Left renal pelvis (tissue), 4 donors: ENCODE results near the gene EYS. TPM values are rescaled to one million over a fixed set of nuclear protein-coding genes. Genes with fewer than 3 reads are reported as not detected.
"Not testable (repeated sequence)": the region's sequence is repeated elsewhere in the genome, so short reads cannot be mapped to it uniquely, and the experiment has no call there.

Experiments used
- DNase-seq, 4 donors: peaks; one replicate each; pipeline ENCODE4 v3.0.0-alpha.2; 2013; ENCODE audit warnings: low read depth in 4 of 4, low spot score in 3 of 4
- polyA plus RNA-seq, 4 donors: library from polyadenylated mRNA; unstranded; fragments of 120-200 nt; gene quantifications; one replicate each; pipeline ENCODE4 v1.2.1, GENCODE V29; 2013; ENCODE audit not compliant: insufficient read length in 4 of 4

The EYS gene
- polyA plus RNA-seq, 4 donors = 0.66 to 1.1 (median 0.72) TPM

DNA sequence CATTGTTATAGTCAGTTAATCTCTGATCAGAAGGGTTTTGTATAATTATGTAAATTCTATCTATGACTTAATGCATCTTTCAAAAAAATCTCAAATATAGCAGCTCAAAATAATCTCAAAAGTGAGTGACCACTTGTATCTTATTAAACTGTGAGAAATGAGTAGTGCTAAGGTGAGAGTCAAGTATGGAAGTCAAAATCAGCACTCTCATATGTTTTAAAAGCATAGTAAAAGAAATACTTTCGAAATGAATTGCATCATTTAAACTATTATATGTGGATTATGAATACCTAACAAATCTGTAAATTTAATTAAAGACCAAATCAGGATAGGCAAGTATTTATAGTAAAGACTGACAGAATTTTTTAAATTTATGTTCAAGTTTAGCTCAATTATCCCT, 1425.9 kb downstream of the EYS start:
- no peak for DNase-seq

DNA sequence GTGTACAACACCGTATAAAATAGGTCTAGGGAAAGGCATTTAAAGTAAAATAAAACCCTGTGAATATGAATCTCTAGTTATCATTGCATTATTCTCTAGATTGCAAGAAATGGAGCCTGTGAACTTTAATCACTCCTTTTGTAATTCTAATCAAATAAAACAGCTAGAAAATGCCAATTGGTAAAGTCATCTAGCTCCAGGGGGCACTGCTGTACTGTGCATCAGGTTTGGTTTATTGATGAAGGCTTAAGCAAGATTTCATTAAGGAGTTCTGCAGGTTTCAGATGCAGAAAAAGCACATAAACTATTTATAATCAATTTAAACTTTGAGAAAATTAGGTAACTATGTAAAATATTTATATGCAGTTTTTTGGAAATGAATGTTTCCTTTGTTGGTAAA, 1426.5 kb downstream of the EYS start:
- no peak for DNase-seq

DNA sequence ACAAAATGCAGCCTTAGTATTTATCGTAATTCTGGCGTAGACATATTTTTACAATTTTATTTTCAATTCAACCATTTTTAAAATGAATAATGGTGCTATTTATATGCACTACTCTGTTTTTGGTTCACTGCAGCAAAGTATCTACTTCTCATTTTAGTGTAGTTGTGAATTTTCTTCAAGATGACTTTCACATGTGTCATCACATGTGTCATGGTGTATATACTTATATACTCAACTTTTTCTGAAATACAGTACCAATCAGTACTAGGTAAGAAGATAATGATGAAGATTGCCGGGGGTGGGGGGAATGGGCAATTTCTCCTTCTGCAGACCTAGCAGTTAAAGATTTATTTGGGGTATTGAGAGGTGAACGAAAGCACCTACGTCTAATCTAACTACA, 1436.9 kb downstream of the EYS start:
- DNase-seq = no peak

DNA sequence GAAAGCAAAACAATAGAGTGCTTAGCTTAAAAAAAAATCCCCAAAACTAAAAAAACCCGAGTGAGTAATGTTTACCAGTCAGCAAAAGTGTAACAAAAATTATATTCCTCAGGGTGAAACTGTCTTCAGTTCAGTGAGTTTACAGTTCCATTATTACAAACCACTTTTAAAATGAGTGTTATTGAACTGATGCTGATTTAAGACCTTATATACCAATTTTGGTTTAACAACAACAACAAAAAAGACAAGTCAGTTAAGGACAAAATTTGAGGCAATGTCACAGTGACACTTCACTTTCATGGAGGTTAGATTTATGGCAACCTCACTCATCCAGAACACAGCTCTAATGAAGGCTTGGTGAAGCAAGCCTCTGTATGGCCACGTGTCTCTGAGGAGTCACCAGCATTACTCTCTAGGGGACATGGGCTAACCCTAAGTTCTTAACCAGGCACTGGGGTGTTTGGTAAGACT, 1440.6 kb downstream of the EYS start:
- no peak for DNase-seq

DNA sequence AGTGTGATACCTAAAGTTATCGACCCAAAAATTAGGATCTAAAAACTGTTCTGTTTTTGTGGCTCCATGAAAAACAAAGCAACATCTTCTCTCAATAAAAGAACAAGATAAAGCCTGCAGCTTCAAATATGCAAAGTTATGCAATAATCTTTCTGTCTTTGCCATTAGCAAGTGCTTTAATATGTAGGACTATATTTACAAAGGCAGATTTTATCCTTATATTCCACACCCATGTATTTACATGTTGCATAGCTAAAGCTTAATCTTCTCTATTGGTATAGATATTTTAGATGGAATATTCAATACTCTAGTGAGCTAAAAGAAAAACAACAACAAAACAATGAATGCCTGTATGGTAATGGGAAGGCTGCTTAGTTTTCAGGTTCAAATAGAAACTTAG, 1443.2 kb downstream of the EYS start:
- no peak for DNase-seq

DNA sequence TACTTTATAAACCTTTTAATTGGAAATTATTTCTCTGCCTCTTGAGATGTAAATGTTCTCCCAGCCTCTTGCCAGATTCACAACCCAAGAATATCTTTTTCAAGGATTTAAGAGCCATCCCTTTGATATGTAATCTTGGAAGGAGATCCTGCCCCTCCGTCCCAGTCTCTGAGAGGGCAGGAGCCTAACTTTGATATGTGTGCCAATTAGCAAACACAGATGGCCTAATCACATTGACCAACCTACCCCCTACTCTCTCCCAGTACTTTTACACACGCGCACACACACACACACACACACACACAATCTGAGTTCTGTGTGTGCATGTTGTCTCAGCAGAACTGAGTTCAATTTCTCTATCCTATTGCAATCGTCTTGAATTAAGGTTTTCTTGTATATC, 1447.7 kb downstream of the EYS start:
- DNase-seq = no peak

DNA sequence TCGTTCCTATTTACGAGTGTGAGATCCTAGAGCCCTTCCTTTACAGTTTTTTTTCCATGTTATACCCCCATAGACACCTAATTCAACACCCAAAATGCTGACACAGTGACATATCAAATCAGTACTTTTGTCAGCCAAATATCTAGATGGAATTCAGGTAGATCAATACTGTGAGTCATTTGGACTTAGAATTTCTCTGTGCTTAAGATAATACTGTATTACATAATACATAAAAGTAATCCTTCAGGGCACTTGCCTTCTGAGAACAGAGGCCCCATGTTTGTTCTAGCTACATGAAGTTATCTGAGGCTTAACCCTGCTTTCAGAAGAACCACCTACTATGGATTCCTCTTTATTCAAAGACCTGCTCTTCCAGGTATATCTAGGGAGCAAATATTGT, 1448.3 kb downstream of the EYS start:
- DNase-seq = no peak

DNA sequence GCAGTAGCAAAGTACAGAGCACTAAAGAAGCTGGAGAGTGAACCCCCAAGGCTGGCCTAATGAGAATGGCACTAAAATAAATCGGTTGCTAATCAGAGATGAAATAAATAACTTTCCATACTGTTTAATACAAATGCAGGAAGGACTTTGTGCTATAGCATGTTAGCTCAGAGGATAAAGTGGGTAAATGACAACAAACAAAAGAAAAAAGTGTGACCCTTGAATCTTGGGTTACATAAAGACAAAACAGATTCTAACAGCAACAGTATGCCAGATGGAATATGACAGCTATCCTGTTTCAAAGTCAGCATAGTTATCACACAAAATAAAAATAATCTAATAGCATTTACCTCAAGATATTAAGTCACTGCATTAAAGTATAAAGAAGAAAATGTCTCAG, 1448.7 kb downstream of the EYS start:
- no peak for DNase-seq

DNA sequence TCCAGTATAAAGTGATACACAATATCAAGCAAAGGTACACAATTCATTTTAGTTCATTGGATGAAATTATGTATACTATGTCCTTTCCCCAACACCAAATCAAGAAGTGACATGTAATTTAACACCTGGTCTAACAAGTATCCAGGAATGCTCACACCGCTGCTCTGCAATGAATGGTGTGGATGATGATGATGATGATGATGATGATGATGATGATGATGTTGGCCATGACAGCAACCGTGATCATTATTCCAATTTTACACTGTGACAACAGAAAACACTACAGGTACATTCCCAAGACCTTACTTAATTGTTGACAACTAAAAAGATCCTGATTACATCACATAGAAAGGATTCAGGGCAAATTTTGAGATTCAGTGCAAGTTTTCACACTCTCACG, 1449.4 kb downstream of the EYS start:
- DNase-seq = no peak

DNA sequence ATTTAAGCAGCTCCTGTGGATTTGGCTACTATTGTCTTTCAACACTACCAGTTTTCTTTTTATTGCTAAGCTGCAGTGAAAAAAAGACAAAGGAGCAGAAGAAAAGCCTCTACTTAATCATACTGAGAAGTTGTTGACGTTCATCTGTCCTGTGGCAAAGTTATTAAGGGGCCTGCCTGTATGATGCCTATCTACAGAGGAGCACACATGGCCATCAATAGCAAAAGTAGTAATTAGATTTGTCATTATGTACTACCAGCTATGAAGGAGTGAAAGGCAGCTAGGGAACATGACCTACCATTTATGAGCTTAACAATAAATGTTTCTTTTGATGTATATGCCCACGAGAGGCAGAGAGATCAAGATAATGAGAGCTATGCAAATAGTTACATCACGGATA, 1450.5 kb downstream of the EYS start:
- DNase-seq = no peak

DNA sequence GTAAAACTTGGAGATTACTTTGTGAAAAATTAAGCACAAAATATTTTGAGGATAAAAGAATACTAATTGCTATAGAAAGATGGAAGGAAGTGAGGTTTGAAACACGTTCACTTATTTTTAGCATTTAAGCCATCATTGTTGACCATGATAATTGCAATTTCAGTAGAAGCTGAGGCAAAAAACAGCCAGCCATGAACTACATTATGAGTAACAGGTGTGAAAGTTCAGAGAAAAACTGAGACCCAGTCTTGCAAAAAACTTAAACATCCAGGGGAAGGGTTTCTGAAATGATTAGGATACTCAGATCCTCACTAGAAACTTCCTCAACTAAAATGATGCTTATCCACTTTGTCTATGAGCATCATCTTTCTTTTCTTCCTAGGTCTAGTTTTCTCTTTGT, 1452.0 kb downstream of the EYS start:
- no peak for DNase-seq

DNA sequence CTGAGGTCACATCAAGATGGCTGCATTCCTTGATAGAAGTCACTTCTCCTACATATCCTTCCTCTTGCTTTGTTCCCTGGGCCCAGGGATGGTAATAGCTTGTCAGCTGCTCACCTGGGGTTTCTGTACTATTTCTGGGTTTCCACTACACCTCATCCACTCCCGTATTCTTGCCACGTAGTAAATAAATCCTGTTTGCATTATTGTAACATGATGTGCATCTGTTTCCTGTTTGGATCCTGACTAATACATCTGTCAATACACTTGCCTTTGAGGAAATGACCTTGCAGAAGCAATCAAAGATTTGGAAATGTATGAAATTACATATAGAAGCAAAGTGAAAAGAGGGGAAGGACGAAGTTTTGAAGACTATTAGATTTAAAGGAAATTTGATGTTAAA, 1452.5 kb downstream of the EYS start:
- DNase-seq = no peak

DNA sequence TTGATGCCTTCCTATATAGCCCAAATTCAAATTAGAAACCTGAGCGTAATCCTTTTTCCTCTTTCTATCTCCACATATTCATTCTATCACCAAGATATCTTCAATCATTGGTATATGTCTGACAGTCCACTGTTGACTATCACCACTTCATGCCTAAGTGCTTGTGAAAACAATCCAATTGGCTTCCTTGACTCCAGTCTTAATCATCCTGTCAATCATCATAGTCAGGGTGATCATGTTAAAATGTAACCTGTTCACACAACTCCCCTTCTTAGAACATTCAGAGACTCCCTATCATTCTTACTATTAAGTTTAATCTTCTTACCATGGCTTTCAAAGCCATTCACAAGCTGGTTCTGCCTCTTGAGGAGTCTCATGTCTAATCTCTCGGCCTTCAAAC, 1454.8 kb downstream of the EYS start:
- DNase-seq = no peak

DNA sequence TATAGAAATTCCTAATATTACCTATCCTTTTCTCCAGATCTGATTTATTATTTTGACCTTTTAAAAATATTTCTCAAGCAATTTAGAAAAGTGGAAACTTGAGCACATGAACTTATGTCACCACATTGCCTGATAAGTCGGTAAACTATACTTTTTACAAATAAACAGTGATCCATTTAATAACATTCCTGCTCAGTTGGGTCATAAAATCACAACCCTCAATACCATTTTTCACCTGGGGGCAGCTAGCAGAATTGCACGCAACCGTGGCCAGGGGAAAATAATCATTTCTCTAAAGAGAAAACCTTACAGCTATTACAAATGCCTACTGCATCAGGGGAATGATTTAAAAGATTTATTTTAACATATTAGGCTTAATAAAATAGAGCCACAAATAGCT, 1456.9 kb downstream of the EYS start:
- no peak for DNase-seq

DNA sequence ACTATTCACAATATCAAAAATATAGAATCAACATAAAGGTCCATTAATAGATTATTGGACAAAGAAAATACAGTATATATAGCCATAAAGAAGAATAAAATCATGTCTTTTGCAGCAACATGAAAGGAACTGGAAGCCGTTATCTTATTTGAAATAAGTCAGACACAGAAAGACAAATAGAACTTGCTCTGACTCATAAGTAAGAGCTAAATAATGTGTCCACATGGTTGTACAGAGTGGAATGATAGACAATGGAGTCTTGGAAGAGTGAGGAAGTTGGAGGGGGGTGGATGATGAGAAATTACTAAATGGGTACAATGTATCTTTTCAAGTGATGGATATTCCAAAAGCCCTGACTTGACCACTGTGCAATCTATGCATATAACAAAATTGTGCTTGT, 1457.9 kb downstream of the EYS start:
- DNase-seq = no peak

DNA sequence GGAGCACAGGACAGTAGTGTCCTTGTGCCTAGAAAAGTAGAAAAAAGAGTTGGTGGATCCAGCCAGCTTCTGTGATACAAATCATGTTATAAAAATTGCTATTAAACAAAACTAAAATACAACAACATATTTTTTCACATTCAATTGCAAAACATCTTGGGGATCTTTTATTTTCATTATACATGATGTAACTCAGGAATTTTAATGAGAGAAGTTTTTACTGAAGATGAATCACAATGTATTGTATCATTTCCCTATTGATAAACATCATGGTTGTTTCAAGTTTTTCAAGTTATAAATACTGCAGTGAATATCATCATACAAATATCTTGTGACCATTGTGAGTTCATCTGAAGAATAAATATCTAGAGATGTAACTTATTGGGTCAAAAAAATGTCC, 1463.4 kb downstream of the EYS start:
- no peak for DNase-seq

DNA sequence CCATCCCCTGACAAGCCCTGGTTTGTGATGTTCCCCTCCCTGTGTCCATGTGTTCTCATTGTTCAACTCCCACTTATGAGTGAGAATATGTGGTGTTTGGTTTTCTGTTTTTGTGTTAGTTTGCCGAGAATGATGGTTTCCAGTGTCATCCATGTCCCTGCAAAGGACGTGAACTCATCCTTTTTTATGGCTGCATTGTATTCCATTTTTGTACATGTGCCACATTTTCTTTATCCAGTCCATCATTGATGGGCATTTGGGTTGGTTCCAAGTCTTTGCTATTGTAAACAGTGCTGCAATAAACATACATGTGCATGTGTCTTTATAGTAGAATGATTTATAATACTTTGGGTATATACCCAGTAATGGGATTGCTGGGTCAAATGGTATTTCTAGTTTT, 1468.1 kb downstream of the EYS start:
- DNase-seq = not testable (repeated sequence)

DNA sequence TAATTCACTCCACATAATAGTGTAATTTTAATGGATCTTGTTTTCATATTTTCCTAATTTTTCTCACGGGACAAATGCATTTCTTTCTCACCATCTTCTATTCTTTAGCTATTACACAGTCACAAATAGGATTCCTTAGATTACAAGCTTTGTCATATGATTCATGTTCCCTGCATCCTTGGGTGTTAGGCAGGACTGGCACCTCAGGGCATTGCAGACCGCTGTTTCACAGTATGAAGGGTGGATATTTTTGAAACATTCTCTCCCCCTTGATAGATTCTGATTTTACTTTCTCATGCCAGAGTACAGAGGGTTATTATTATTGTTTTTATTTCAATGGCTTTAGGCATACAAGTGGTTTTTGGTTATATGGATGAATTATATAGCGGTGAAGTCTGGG, 1469.0 kb downstream of the EYS start:
- no peak for DNase-seq

DNA sequence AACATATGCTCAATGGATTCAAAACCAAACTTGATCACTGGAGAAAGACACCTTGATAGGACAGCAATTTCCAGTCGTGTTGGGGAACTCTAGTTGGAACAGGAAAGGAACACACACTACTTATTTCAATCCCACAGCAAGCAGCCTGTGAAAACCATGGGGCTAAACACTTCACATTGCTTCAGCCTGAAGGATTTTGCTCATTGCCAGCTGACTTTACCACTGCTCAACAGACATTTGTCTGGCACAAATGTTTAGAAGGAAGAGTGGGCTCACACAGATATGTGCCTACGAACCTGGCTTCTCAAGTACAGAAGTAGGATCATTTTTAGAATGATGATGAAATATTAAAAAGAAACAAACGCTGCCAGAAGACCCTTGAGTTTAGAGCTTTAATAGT, 1473.3 kb downstream of the EYS start:
- DNase-seq = no peak

DNA sequence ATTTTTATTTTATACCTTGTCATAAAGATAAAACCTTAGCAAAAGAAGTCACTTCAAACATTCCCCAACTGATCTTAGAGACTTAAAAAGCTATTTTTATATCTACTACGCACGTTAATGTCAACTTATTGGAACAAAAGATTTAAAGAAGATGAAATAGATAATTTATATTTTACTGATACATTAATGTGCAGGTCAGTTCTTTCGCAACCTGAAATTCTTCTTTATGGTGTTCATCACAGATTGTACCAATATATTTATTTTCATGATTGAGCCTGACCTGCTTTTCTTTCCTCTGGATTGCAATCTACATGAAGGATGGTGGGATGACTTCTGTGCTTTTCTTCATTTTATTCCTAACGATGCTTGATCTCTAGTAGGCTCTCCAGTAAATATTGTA, 1475.1 kb downstream of the EYS start:
- DNase-seq = no peak

DNA sequence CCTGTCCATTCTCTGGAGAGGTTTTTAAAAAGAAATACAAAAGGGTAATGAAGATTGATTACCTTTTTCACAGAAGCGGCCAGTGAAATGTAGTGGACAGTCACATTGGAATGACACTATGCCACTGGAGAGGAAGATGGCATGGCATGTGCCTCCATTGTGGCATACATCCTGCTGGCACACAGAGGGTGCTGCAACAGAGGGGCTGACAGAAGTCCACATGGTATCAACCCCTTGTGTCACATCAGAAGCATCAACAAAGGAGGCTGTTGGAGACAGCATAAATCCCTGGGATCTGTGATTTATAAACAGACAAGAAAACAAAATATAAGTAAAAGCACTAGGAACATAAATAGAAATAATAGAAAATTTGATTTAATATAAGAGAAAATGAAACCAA, 1476.5 kb downstream of the EYS start:
- DNase-seq = no peak

DNA sequence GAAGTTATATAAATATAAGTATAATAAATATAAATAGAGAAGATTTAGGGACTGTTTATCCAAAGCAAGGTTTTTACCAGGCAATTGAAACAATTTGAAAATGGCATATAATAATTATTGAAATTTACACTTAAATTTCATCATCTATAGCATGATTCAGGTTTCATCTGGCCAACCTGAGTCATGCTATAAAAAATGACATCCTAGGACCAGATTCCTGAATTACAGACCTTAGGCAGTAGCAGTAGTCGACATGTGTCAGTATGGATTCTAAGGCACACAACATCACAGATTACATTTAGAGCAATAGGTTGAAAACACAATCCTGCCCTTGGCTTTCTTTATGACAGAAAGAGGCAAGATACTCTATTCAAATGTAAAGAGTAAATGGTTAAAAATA, 1479.2 kb downstream of the EYS start:
- no peak for DNase-seq

DNA sequence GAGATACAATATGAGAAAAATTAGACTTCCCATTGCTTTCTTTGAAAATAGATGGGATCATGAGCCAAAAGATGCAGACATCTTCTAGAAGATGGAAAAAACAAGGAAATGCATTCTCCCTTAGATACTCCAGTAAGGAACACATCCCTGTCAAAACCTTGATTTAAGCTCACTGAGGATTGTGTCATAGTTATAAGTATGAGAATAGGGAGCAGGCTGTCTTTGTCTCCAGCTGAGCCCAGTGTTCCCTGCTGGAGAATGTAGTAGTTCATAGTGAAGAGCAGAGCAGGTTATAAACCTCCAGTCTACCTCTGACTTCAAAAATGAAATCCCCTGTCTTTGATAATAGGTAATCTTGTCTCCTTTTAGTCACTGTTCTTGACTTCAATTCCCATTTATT, 1481.5 kb downstream of the EYS start:
- no peak for DNase-seq

DNA sequence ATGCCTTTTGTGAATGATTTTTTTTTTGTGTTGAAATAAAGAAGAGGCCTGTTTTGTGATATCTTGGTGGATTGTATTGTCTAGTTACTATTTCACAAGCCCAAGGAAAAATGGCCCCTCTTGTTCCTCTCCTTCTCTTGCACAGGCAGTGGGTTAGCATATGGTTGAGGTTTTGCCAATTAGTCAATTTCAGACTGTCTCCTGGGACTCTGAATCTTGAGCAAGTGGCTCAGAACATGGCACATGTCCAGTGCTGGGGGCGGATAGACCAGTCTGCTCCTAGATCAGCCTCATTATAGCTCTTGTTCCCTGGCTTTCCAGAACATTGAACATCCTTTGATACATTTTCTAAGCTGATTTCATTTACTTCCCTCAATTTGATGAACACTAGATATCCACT, 1482.2 kb downstream of the EYS start:
- DNase-seq = no peak
